Stimulated activated naive CD8-positive, alpha-beta T cell treated with anti-CD3 and anti-CD28 coated beads, Interleukin-15, Interleukin-2, amounts not matched to agents 100 ng/mL and 50 ng/mL, for 24 hours (primary cell): ENCODE data around the gene PLD6.

Experiments used
- H3K27ac Mint-ChIP-seq: one replicate; pipeline ENCODE4 v1.8.0; 2021; ENCODE audit warnings: mild to moderate bottlenecking, mixed read lengths
- H3K27me3 Mint-ChIP-seq: one replicate; pipeline ENCODE4 v1.8.0; 2021; ENCODE audit warnings: mixed read lengths
- H3K36me3 Mint-ChIP-seq: one replicate; pipeline ENCODE4 v1.8.0; 2021; ENCODE audit warnings: low read depth, mixed read lengths
- H3K4me1 Mint-ChIP-seq: one replicate; pipeline ENCODE4 v1.8.0; 2021; ENCODE audit warnings: low read depth, mixed read lengths
- H3K4me3 Mint-ChIP-seq: one replicate; pipeline ENCODE4 v1.8.0; 2021; ENCODE audit warnings: mild to moderate bottlenecking, mixed read lengths
- H3K9me3 Mint-ChIP-seq: one replicate; pipeline ENCODE4 v1.8.0; 2021; ENCODE audit warnings: mixed read lengths

The PLD6 gene

GRCh38 chr17:17216236-17216635 is 10.1 kb upstream of the PLD6 start:
- no peaks in the 10 kb centered on the region for H3K9me3 Mint-ChIP-seq
- no peak overlapping the region for H3K4me3 Mint-ChIP-seq
- no peak overlapping the region for H3K27ac Mint-ChIP-seq
- H3K27me3 Mint-ChIP-seq, result no peaks in the 10 kb centered on the region
- H3K4me1 Mint-ChIP-seq, result no peaks in the 10 kb centered on the region
- H3K36me3 Mint-ChIP-seq, result peaks cover 35% of the 10 kb centered on the region

GRCh38 chr17:17215575-17215974 is 9.4 kb upstream of the PLD6 start:
- Mint-ChIP-seq H3K4me3 (no peak overlapping the region), H3K9me3 (no peaks in the 10 kb centered on the region), H3K36me3 (peaks cover 35% of the 10 kb centered on the region), H3K4me1 (no peaks in the 10 kb centered on the region), H3K27ac (peak overlapping the region; percentile 45), H3K27me3 (no peaks in the 10 kb centered on the region)

GRCh38 chr17:17214646-17215436 is 8.7 kb upstream of the PLD6 start:
- H3K36me3 Mint-ChIP-seq, result peaks cover 30% of the 10 kb centered on the region
- H3K4me3 Mint-ChIP-seq, result no peak overlapping the region
- H3K4me1 Mint-ChIP-seq, result no peaks in the 10 kb centered on the region
- H3K27me3 Mint-ChIP-seq, result no peaks in the 10 kb centered on the region
- no peak overlapping the region for H3K27ac Mint-ChIP-seq
- no peaks in the 10 kb centered on the region for H3K9me3 Mint-ChIP-seq

GRCh38 chr17:17213775-17214174 is 7.6 kb upstream of the PLD6 start:
- Mint-ChIP-seq H3K9me3 (no peaks in the 10 kb centered on the region), H3K36me3 (peaks cover 27% of the 10 kb centered on the region), H3K27ac (no peak overlapping the region), H3K4me3 (no peak overlapping the region), H3K27me3 (no peaks in the 10 kb centered on the region), H3K4me1 (no peaks in the 10 kb centered on the region)

- Mint-ChIP-seq H3K27me3 (no peaks in the 10 kb centered on the region), H3K27ac (no peak overlapping the region), H3K4me3 (no peak overlapping the region), H3K9me3 (no peaks in the 10 kb centered on the region), H3K4me1 (peaks cover 20% of the 10 kb centered on the region), H3K36me3 (peaks cover 18% of the 10 kb centered on the region)
Measured at GRCh38 chr17:17207998-17208397, 1.9 kb upstream of the PLD6 start.

- no peaks in the 10 kb centered on the region for H3K27me3 Mint-ChIP-seq
- peak overlapping the region; percentile 67 for H3K27ac Mint-ChIP-seq
- no peaks in the 10 kb centered on the region for H3K9me3 Mint-ChIP-seq
- peaks cover 23% of the 10 kb centered on the region for H3K36me3 Mint-ChIP-seq
- peak overlapping the region; percentile 54 for H3K4me3 Mint-ChIP-seq
- H3K4me1 Mint-ChIP-seq, result peaks cover 22% of the 10 kb centered on the region
Measured at GRCh38 chr17:17206913-17207335, 791 bp upstream of the PLD6 start.

- Mint-ChIP-seq H3K36me3 (peaks cover 29% of the 10 kb centered on the region), H3K27me3 (no peaks in the 10 kb centered on the region), H3K27ac (peak overlapping the region; percentile 98), H3K4me1 (peaks cover 22% of the 10 kb centered on the region), H3K9me3 (no peaks in the 10 kb centered on the region), H3K4me3 (peak overlapping the region; percentile 88)
Measured at GRCh38 chr17:17205368-17206123, 587 bp downstream of the PLD6 start.

- Mint-ChIP-seq H3K4me1 (peaks cover 22% of the 10 kb centered on the region), H3K4me3 (peak overlapping the region; percentile 88), H3K27me3 (no peaks in the 10 kb centered on the region), H3K36me3 (peaks cover 36% of the 10 kb centered on the region), H3K9me3 (no peaks in the 10 kb centered on the region), H3K27ac (peak overlapping the region; percentile 98)
Measured at GRCh38 chr17:17204635-17205231, 1.4 kb downstream of the PLD6 start.

- Mint-ChIP-seq H3K36me3 (peaks cover 37% of the 10 kb centered on the region), H3K27me3 (no peaks in the 10 kb centered on the region), H3K27ac (peak overlapping the region; percentile 98), H3K4me3 (peak overlapping the region; percentile 88), H3K9me3 (no peaks in the 10 kb centered on the region), H3K4me1 (peaks cover 22% of the 10 kb centered on the region)
Measured at GRCh38 chr17:17204041-17204591, 2.0 kb downstream of the PLD6 start.

- H3K9me3 Mint-ChIP-seq, result no peaks in the 10 kb centered on the region
- peaks cover 22% of the 10 kb centered on the region for H3K4me1 Mint-ChIP-seq
Measured at GRCh38 chr17:17203173-17203730, 2.9 kb downstream of the PLD6 start.

GRCh38 chr17:17201907-17202306 is 4.2 kb downstream of the PLD6 start:
- H3K4me1 Mint-ChIP-seq, result peaks cover 25% of the 10 kb centered on the region
- H3K27me3 Mint-ChIP-seq, result no peaks in the 10 kb centered on the region
- H3K36me3 Mint-ChIP-seq, result peaks cover 41% of the 10 kb centered on the region
- H3K4me3 Mint-ChIP-seq, result no peak overlapping the region
- no peaks in the 10 kb centered on the region for H3K9me3 Mint-ChIP-seq
- H3K27ac Mint-ChIP-seq, result peak overlapping the region; percentile 51

More at GRCh38 chr17:17203173-17203730, 2.9 kb downstream of the PLD6 start:
- Mint-ChIP-seq H3K36me3 (peaks cover 38% of the 10 kb centered on the region), H3K4me3 (peak overlapping the region; percentile 88), H3K27ac (peak overlapping the region; percentile 98), H3K27me3 (no peaks in the 10 kb centered on the region)

- Mint-ChIP-seq H3K27ac (no peak overlapping the region), H3K27me3 (no peaks in the 10 kb centered on the region), H3K4me3 (no peak overlapping the region), H3K4me1 (peaks cover 28% of the 10 kb centered on the region), H3K36me3 (peaks cover 41% of the 10 kb centered on the region), H3K9me3 (no peaks in the 10 kb centered on the region)
Measured at GRCh38 chr17:17201271-17201670, 4.9 kb downstream of the PLD6 start.

GRCh38 chr17:17200831-17201230 is 5.3 kb downstream of the PLD6 start:
- no peak overlapping the region for H3K27ac Mint-ChIP-seq

GRCh38 chr17:17200311-17200710 is 5.8 kb downstream of the PLD6 start:
- Mint-ChIP-seq H3K36me3 (peaks cover 41% of the 10 kb centered on the region), H3K9me3 (no peaks in the 10 kb centered on the region), H3K4me1 (peaks cover 28% of the 10 kb centered on the region), H3K27ac (no peak overlapping the region), H3K4me3 (no peak overlapping the region), H3K27me3 (no peaks in the 10 kb centered on the region)

More at GRCh38 chr17:17200831-17201230, 5.3 kb downstream of the PLD6 start:
- Mint-ChIP-seq H3K9me3 (no peaks in the 10 kb centered on the region), H3K4me3 (no peak overlapping the region), H3K27me3 (no peaks in the 10 kb centered on the region), H3K4me1 (peaks cover 28% of the 10 kb centered on the region), H3K36me3 (peaks cover 41% of the 10 kb centered on the region)
